ENCODE data around the gene KIAA1217.

Gene KIAA1217

DNA sequence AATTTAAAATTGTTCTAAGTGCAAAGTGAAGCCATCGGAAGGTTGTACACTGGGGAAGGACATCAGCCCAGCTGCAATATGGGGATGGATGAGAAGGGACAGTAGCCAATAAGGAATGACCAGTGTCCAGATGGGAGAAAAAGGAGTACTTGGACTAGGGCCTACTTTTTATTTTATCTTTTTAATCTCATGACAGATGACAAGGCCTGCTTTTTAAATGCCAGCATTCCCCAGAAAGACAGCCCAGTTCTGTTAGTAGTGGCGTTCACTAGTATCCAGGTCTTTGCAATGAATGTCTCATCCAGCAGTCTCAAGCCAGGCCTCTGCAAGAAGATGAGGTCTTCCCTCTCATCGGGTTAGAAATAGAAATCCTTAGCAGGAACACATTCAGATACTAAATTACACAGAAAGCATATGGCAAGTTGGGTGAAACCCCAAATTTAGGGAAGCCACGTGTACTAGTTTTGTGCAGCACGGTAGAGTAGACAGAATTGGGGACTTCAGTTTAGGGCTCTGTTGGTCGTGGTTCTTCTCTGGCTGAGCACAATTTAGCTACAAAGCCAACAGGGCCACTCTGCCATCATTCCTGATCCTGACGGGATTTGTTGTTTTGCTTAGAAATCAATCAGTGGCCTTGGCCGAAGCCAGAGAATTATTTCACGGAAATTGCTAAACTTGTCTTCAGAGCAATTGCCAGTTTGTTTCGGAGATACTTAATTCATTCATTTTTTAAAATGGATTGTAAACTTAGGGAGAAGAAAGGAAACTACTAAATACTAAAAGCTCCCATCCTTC is 286.9 kb downstream of the KIAA1217 start:
- TF ChIP-seq, protein P1, sequence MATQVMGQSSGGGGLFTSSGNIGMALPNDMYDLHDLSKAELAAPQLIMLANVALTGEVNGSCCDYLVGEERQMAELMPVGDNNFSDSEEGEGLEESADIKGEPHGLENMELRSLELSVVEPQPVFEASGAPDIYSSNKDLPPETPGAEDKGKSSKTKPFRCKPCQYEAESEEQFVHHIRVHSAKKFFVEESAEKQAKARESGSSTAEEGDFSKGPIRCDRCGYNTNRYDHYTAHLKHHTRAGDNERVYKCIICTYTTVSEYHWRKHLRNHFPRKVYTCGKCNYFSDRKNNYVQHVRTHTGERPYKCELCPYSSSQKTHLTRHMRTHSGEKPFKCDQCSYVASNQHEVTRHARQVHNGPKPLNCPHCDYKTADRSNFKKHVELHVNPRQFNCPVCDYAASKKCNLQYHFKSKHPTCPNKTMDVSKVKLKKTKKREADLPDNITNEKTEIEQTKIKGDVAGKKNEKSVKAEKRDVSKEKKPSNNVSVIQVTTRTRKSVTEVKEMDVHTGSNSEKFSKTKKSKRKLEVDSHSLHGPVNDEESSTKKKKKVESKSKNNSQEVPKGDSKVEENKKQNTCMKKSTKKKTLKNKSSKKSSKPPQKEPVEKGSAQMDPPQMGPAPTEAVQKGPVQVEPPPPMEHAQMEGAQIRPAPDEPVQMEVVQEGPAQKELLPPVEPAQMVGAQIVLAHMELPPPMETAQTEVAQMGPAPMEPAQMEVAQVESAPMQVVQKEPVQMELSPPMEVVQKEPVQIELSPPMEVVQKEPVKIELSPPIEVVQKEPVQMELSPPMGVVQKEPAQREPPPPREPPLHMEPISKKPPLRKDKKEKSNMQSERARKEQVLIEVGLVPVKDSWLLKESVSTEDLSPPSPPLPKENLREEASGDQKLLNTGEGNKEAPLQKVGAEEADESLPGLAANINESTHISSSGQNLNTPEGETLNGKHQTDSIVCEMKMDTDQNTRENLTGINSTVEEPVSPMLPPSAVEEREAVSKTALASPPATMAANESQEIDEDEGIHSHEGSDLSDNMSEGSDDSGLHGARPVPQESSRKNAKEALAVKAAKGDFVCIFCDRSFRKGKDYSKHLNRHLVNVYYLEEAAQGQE (IDR thresholded peaks at IDR 0.05; ENCODE audit: insufficient read depth in 1 of 2, low read depth in 2 of 2, low read length in 2 of 2), result no peak
- TF ChIP-seq POLR2AphosphoS5 (IDR thresholded peaks at IDR 0.05; ENCODE audit: low read depth, low read length), result no peak
- TF ChIP-seq FOXP2 (optimal IDR thresholded peaks at IDR 0.05; ENCODE audit: borderline replicate concordance, extremely low read depth, extremely low read length, insufficient read depth), result no peak
- no peak for TF ChIP-seq TAF1 (IDR thresholded peaks at IDR 0.05; ENCODE audit: borderline replicate concordance, insufficient read depth, low read length)
- TF ChIP-seq SIN3A (IDR thresholded peaks at IDR 0.05; ENCODE audit: borderline replicate concordance, insufficient read depth, low read length), result no peak

DNA sequence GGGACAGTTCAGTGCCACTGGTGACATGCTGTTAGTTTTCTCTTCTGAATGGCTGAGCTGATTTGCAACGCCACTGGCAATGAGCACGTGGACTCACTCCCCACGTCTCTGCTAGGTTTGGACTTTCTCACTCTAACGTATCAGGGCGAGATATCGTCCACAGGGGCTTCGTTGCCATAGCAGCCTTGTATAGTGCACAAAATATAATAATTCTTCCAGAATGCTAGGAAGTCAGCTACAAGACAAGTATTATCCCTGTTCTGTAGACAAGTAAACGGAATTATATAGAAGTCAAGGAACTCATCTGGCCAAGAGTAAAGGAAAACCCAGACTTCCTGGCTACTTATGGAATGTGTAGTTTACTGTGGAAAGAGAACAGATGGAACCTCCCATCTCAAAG is 288.0 kb downstream of the KIAA1217 start:
- TF ChIP-seq SIN3A (IDR thresholded peaks at IDR 0.05; ENCODE audit: borderline replicate concordance, insufficient read depth, low read length), result no peak
- no peak for TF ChIP-seq POLR2AphosphoS5 (IDR thresholded peaks at IDR 0.05; ENCODE audit: low read depth, low read length)

DNA sequence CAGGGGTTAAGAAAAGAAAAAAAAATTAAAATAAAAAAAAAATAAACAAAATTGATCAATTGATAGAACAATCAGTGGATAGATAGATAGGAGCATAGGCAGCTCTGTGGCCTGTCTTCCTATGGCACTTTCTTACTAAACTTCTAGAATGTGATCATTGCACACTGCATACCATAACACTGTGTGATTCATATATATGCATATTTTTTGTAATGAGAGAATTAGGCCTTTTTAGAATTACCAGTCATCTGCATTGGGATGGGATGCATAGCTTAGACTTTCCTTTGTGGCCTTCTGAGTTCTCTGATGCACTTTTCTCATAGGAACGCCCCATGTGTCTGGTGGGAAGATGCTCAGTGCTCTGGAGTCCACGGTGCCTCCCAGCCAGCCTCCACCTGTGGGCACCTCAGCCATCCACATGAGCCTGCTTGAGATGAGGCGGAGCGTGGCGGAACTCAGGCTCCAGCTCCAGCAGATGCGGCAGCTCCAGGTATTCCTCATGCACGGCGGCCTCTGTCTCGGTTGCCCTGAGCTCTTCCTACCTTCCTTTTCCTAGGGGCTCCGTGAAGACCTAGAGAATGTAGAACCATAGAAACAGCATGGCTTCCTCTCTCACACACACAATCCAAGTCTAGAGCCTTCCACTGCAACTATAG is 292.2 kb downstream of the KIAA1217 start:
- TF ChIP-seq, protein P1 (IDR thresholded peaks at IDR 0.05; ENCODE audit: insufficient read depth in 1 of 2, low read depth in 2 of 2, low read length in 2 of 2), result no peak
- no peak for TF ChIP-seq SIN3A (IDR thresholded peaks at IDR 0.05; ENCODE audit: borderline replicate concordance, insufficient read depth, low read length)
- TF ChIP-seq TAF1 (IDR thresholded peaks at IDR 0.05; ENCODE audit: borderline replicate concordance, insufficient read depth, low read length), result no peak
- no peak for TF ChIP-seq FOXP2 (optimal IDR thresholded peaks at IDR 0.05; ENCODE audit: borderline replicate concordance, extremely low read depth, extremely low read length, insufficient read depth)
- no peak for TF ChIP-seq POLR2AphosphoS5 (IDR thresholded peaks at IDR 0.05; ENCODE audit: low read depth, low read length)

DNA sequence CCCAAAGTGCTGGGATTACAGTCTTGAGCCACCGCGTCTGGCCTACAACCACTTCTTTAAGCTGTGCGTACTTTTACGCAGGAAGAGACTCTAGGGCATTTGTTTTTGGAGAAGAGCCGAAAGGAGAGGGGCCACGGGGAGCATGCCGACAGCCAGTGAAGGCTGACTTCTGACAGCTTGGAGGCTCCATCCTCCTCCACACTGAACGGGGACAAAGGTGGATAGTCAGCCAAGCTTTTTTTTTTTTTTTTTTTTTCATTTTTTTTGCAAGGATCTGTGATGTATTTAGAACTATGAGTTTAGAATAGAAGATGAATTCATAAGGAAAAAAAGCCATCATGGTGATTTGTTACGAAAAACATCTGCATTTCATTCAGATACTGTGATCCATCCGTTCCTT is 293.1 kb downstream of the KIAA1217 start:
- TF ChIP-seq FOXP2 (optimal IDR thresholded peaks at IDR 0.05; ENCODE audit: borderline replicate concordance, extremely low read depth, extremely low read length, insufficient read depth) (no peak), TAF1 (IDR thresholded peaks at IDR 0.05; ENCODE audit: borderline replicate concordance, insufficient read depth, low read length) (no peak), POLR2AphosphoS5 (IDR thresholded peaks at IDR 0.05; ENCODE audit: low read depth, low read length) (no peak), SIN3A (IDR thresholded peaks at IDR 0.05; ENCODE audit: borderline replicate concordance, insufficient read depth, low read length) (no peak)
- TF ChIP-seq, protein P1 (IDR thresholded peaks at IDR 0.05; ENCODE audit: insufficient read depth in 1 of 2, low read depth in 2 of 2, low read length in 2 of 2), result no peak

DNA sequence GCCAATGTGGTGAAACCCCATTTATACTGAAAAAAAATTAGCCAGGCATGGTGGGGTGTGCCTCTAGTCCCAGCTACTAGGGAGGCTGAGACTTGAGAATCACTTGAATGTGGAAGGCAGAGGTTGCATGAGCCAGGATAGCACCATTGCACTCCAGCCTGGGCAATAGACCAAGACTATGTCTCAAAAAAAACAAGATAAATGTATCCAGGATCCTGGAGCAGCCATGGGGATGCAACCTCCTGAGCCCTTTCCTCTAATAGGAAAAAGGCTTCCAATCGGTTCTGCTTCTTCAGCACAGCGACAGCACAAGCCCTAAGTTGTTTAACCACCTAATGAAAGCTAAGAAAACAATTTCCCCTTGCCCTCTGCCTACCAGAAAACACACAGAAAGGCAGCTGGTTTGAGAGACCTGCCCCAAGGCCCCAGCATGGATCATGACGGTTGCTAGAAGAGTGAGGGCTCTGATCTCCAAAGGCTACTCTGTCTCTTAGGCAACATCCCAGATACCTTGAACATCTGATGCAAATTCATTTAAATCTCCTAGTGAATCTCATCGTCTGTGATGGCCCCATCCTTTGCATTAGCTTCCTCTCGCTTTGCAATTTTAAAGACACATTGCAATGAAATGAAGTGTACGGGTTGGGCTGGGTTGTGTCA is 294.0 kb downstream of the KIAA1217 start:
- TF ChIP-seq FOXP2 (optimal IDR thresholded peaks at IDR 0.05; ENCODE audit: borderline replicate concordance, extremely low read depth, extremely low read length, insufficient read depth) (no peak), TAF1 (IDR thresholded peaks at IDR 0.05; ENCODE audit: borderline replicate concordance, insufficient read depth, low read length) (no peak), POLR2AphosphoS5 (IDR thresholded peaks at IDR 0.05; ENCODE audit: low read depth, low read length) (no peak)

Measured in PFSK-1 (cell line).